ENCODE measurements around the gene GRM7. TPM values are rescaled to one million over a fixed set of nuclear protein-coding genes. Genes with fewer than 3 reads are reported as not detected.

Gene GRM7
- total RNA-seq, 1 experiment from 2014 or later = not detected

DNA sequence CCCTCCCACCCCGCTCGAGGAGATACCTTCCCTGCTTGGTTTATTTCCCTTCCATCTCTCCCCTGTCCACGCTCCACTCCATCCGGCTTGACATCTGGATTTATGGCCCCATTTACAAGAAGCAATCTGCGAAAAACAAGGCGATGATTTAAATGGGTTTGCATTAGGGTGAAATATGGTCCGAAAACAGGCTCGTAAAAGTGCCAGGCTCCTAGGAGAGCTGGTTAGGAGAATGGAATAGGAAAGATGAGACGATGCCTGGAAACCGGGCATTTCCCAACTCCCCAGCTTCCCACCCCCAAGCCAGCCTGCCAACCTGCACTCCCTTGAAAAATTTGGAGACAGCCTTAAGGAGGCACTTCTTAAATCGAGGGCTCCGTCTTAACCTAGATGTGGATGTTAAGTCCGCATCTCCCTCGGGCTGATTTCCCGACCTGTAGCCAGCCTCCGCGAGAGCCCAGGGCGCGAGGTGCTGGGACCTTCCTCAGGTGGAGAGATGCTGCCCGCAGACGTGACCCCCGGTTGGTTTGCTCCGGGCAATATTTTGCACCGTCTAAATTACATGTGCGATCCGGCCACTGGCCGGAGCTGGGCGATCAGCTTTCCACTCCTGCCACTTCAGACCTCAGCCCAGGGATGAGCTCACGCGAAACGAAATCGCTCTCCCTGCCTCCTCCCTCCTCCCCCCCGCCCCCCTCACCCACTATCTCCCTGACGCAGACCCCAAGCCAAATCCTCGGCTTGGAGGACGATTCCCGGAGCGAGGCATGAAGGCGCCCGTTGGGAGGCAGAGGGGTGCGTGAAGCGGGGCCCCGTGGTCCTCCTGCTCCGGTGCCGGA, 1.3 kb downstream of the GRM7 start:
- no peaks in the 10 kb centered on the region for H3K36me3 ChIP-seq (ENCODE audit: insufficient read depth, low read length, poor library complexity, severe bottlenecking)
- intact Hi-C loops (cut with micrococcal nuclease; ENCODE audit: unreplicated experiment) = no loop called here
- H3K27me3 ChIP-seq (replicated peaks; ENCODE audit: insufficient read depth, low read depth, low read length, poor library complexity) = peaks cover 80% of the 10 kb centered on the region
- no peak overlapping the region for H3K4me3 ChIP-seq (ENCODE audit: low read depth, low read length, poor library complexity, severe bottlenecking)
- H3K9me3 ChIP-seq (ENCODE audit: low read depth, low read length, poor library complexity, severe bottlenecking) = no peaks in the 10 kb centered on the region
- CTCF ChIA-PET = no interaction called here
- TF ChIP-seq EZH2 (IDR thresholded peaks at IDR 0.05; ENCODE audit: borderline replicate concordance, low read depth, low read length, poor library complexity, severe bottlenecking) = no peak
- TF ChIP-seq, protein P1, sequence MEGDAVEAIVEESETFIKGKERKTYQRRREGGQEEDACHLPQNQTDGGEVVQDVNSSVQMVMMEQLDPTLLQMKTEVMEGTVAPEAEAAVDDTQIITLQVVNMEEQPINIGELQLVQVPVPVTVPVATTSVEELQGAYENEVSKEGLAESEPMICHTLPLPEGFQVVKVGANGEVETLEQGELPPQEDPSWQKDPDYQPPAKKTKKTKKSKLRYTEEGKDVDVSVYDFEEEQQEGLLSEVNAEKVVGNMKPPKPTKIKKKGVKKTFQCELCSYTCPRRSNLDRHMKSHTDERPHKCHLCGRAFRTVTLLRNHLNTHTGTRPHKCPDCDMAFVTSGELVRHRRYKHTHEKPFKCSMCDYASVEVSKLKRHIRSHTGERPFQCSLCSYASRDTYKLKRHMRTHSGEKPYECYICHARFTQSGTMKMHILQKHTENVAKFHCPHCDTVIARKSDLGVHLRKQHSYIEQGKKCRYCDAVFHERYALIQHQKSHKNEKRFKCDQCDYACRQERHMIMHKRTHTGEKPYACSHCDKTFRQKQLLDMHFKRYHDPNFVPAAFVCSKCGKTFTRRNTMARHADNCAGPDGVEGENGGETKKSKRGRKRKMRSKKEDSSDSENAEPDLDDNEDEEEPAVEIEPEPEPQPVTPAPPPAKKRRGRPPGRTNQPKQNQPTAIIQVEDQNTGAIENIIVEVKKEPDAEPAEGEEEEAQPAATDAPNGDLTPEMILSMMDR (conservative IDR thresholded peaks at IDR 0.05; ENCODE audit: low read depth, low read length) = no peak
- DNase-seq (ENCODE audit: low spot score) = no peak
- BruUV-seq (replicated peaks) = no TSS peak
- H3K4me1 ChIP-seq (ENCODE audit: insufficient read depth, low read length, poor library complexity, severe bottlenecking) = no peaks in the 10 kb centered on the region
- POLR2A ChIA-PET (ENCODE audit: low non-redundant PET) = no interaction called here
- no peak overlapping the region for H3K27ac ChIP-seq (ENCODE audit: low read depth, low read length, poor library complexity, severe bottlenecking)

DNA sequence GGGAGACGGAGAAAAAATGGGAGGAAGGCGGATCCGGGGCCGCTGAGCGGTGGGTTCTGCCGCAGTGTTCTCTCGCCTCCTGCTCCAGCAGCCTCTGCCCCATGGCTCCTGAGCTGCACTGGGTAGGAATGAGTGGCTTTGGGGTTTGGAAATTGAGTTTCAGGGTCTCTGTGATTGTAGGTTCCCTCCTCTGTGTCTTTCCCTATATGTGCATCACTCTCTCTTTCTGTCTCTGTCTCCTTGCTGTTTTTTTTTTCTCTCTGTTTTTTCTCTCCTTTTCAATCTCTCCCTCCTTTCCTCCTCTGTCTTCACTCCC, 1.9 kb downstream of the GRM7 start:
- no peak for DNase-seq (ENCODE audit: low spot score)
- H3K27me3 ChIP-seq (replicated peaks; ENCODE audit: insufficient read depth, low read depth, low read length, poor library complexity) = peaks cover 75% of the 10 kb centered on the region
- H3K4me3 ChIP-seq (ENCODE audit: low read depth, low read length, poor library complexity, severe bottlenecking) = no peak overlapping the region
- no peak overlapping the region for H3K27ac ChIP-seq (ENCODE audit: low read depth, low read length, poor library complexity, severe bottlenecking)
- intact Hi-C loops (cut with micrococcal nuclease; ENCODE audit: unreplicated experiment) = no loop called here
- no TSS peak for BruUV-seq (replicated peaks)
- TF ChIP-seq EZH2 (IDR thresholded peaks at IDR 0.05; ENCODE audit: borderline replicate concordance, low read depth, low read length, poor library complexity, severe bottlenecking) = peak; percentile 30
- TF ChIP-seq, protein P1 (conservative IDR thresholded peaks at IDR 0.05; ENCODE audit: low read depth, low read length) = no peak
- ChIA-PET POLR2A (ENCODE audit: low non-redundant PET) (no interaction called here), CTCF (no interaction called here)
- no peaks in the 10 kb centered on the region for H3K9me3 ChIP-seq (ENCODE audit: low read depth, low read length, poor library complexity, severe bottlenecking)
- no peaks in the 10 kb centered on the region for H3K4me1 ChIP-seq (ENCODE audit: insufficient read depth, low read length, poor library complexity, severe bottlenecking)
- no peaks in the 10 kb centered on the region for H3K36me3 ChIP-seq (ENCODE audit: insufficient read depth, low read length, poor library complexity, severe bottlenecking)

DNA sequence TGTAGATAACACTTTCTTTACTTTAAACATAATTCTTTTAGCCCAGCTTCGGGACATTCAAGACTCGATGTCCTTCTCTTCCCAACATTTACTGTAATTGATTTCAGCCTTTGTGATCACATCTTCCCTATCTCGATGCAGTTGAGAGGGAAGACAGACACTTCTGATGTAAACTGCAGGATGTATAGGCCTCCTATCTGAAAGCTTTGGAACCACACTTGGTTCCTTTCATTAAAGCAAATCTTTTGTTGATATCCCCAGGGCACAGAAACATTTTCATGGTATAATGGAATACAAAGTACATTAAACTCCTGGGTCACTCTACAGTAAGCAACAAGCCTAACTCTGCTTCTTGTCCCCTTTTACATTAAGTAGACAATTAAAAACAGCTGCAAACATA, 6.4 kb downstream of the GRM7 start:
- TF ChIP-seq, protein P1 (conservative IDR thresholded peaks at IDR 0.05; ENCODE audit: low read depth, low read length) = no peak
- no peak for TF ChIP-seq EZH2 (IDR thresholded peaks at IDR 0.05; ENCODE audit: borderline replicate concordance, low read depth, low read length, poor library complexity, severe bottlenecking)
- H3K4me1 ChIP-seq (ENCODE audit: insufficient read depth, low read length, poor library complexity, severe bottlenecking) = no peaks in the 10 kb centered on the region
- H3K36me3 ChIP-seq (ENCODE audit: insufficient read depth, low read length, poor library complexity, severe bottlenecking) = no peaks in the 10 kb centered on the region
- ChIA-PET CTCF (no interaction called here), POLR2A (ENCODE audit: low non-redundant PET) (no interaction called here)
- BruUV-seq (replicated peaks) = no TSS peak
- intact Hi-C loops (cut with micrococcal nuclease; ENCODE audit: unreplicated experiment) = no loop called here
- peaks cover 35% of the 10 kb centered on the region for H3K27me3 ChIP-seq (replicated peaks; ENCODE audit: insufficient read depth, low read depth, low read length, poor library complexity)
- no peak overlapping the region for H3K4me3 ChIP-seq (ENCODE audit: low read depth, low read length, poor library complexity, severe bottlenecking)
- DNase-seq (ENCODE audit: low spot score) = no peak
- no peak overlapping the region for H3K27ac ChIP-seq (ENCODE audit: low read depth, low read length, poor library complexity, severe bottlenecking)
- no peaks in the 10 kb centered on the region for H3K9me3 ChIP-seq (ENCODE audit: low read depth, low read length, poor library complexity, severe bottlenecking)

All from A673 (cell line).